GM18858 (cell line): ENCODE results near the gene TREH.
"Not testable (repeated sequence)": the region's sequence is repeated elsewhere in the genome, so short reads cannot be mapped to it uniquely, and the experiment has no call there.

Source experiments
- ATAC-seq: cut with Tn5 transposase; IDR thresholded peaks from one replicate; pipeline ENCODE4 v1.9.1; 2021; ENCODE audit not compliant: unreplicated experiment

TREH gene

GRCh38 chr11:118679483-118679882 lies at the start of gene TREH:
TSS of gene TREH (minus strand) at chr11:118679650. CDS start at chr11:118679627, 23 bp downstream.
- no peak for ATAC-seq

DNA sequence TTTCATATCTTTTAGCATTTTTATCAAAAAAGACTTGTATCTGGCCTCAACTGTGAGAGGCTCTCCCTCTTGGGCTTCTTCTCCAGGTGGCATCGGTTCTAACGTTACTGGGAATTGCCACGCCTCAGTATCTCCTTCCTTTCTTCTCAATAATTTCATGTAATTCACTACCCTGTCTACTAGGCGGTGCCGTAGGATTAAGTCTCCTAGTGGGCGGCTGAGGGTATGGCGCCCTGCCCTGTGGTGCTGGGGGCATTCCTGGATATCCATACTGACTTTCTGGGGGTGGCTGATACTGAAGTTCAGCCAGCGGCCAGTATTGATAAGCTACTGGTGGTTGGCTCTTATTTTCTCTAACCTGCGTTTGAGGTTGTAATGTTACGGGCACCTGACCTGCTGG lies 48.7 kb upstream of the TREH start:
- not testable (repeated sequence) for ATAC-seq

GRCh38 chr11:118727721-118728066 lies 48.2 kb upstream of the TREH start:
- not testable (repeated sequence) for ATAC-seq

DNA sequence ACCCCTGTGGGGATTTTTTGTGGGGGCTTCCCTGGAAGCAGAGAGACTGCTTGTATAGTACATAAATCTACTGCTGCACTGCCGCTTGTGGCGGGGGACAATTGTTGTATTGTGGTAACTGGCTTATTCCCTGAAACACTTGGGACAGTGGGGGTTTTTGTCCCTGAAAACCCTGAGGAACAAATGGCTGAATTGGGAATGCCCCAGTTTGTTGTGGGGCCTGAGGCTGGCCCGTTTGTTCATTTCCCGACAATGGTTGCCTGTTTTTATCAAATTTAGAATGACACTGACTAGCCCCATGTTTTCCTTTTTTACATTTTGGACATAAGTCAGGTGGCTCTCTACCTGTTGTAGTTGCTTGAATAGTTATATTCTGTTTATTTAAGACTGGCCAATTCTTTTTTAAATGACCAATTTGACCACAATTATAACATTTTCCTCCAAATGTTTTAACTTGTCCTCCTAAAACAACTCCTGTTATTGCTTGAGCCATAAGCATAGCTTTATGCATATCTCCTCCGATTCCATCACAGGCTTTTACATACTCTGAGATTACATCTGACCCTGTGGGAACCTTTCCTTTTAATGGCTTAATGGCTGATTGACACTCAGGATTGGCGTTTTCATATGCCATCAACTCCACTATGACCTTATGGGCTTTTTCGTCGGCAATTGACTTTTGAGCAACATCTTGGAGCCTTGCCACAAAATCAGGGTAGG lies 47.7 kb upstream of the TREH start:
- ATAC-seq, result not testable (repeated sequence)

- not testable (repeated sequence) for ATAC-seq
These were observed 42.1 kb upstream of the TREH start for GRCh38 chr11:118721478-118722015.

- not testable (repeated sequence) for ATAC-seq
These were observed 41.3 kb upstream of the TREH start for GRCh38 chr11:118720740-118721139.

DNA sequence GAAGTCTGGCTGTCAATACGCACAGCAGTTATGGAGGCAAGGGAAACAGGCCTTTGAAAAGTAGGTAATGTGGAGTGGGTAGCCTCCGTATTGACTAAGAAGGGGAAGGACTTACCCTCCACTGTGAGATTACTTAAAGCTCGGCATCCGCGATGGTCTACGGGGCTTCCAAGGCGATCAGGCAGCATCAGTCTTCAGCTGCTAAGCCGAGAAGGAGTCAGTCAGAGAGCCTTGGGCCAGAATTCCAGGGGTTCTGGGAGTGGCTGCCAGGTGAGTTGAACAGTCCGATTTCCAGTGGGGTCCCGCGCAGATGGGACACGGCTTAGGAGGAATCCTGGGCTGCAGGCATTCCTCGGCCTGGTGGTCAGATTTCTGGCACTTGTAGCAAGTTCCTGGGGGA lies 40.6 kb upstream of the TREH start:
- not testable (repeated sequence) for ATAC-seq

- not testable (repeated sequence) for ATAC-seq
These were observed 39.1 kb upstream of the TREH start for GRCh38 chr11:118718562-118718961.

DNA sequence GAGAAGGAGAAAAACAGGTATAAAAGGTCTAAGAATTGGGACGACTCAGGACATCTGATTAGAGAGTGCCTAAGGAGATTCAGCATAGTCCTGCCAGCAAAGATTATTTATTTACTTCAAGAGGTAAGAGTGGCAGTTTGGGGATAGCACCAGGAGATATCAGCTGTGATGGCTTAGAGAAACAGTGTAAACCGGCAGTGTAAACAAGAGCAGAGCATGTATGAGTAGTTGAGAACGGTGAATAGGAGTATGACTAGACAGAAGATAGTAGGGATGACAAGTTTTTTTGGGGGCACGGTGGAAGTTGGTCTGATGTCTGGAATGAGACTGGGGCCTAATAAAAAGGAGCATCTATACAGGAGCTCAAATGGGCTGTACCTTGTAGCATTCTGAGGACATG lies 38.3 kb upstream of the TREH start:
- ATAC-seq, result not testable (repeated sequence)

DNA sequence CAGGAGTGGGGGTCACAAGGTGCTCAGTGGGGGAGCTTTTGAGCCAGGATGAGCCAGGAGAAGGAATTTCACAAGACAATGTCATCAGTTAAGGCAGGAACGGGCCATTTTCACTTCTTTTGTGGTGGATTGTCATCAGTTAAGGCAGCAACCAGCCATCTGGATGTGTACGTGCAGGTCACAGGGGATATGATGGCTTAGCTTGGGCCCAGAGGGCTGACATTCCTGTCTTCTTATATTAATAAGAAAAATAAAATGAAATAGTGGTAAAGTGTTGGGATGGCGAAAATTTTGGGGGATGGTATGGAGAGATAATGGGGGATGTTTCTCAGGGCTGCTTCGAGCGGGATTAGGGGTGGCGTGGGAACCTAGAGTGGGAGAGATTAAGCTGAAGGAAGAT lies 37.8 kb upstream of the TREH start:
- not testable (repeated sequence) for ATAC-seq

- no peak for ATAC-seq
These were observed 36.4 kb upstream of the TREH start for GRCh38 chr11:118715837-118716260.

- ATAC-seq, result no peak
These were observed 35.9 kb upstream of the TREH start for GRCh38 chr11:118715245-118715831.

GRCh38 chr11:118714816-118715215 lies 35.4 kb upstream of the TREH start:
- no peak for ATAC-seq

DNA sequence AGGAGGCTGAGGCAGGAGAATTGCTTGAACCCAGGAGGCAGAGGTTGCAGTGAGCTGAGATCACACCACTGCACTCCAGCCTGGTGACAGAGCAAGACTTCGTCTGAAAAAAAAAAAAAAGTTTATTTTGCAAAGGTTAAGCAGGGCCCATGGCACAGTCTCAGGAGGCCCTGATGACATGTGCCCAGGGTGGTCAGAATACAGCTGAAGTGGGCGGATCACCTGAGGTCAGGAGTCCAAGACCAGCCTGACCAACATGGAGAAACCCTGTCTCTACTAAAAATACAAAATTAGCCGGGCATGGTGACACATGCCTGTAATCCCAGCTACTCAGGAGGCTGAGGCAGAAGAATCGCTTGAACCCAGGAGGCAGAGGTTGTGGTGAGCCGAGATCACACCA lies 35.0 kb upstream of the TREH start:
- ATAC-seq, result not testable (repeated sequence)

DNA sequence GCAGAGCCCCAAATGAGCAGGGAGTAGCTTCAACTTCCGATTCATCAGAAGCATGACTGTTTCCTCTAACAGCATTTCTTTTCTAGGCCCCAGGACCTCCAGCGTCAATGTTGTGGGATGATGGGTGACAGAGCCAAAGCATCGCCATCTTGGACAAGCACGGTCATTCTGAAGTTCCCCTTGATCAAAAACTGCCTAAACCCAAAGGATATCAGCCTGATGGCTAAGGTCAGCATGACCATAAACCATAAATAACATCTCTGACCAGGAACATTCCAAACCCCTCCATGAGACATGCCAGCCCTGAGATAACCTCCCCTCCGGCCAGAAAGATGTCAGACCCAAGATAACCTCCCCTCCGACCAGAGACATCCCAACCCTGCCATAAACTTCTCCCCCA lies 28.8 kb upstream of the TREH start:
- ATAC-seq, result no peak

GRCh38 chr11:118706546-118706825 lies 27.0 kb upstream of the TREH start:
- no peak for ATAC-seq

DNA sequence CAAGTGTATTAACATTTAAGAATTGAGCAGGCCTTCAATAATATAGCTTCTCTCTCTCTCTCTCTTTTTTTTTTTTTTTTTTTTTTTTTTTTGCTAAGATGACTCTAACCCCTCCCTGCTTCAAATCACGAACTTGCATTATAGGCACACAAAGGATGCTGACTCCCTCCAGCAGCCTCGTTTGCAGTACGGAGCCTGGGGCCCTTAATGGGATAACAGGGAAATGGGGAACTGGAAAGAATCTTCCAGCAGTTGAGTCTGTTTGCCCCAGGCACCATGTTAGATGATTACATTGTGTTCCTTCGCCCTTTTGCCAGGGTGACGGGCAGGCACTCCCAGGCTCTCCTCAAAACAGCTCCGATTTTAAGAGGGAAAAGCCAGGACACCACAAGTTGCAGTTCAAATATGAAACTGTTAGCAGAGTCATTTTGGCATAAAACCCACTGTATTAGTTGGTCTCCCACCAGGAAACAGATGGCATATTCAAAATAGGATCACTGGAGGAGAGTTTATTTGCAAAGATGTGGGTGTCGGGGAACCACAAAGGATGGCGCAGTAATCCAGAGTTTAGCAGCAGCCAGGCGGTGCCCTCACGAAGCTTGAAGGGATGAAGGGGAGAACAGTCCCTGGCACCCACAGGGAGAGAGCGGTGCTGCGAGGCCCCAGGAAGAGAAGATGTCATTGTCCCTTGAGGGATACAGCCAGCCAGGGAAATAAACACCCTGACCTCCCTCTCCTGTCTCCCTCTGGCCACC lies 26.5 kb upstream of the TREH start:
- ATAC-seq, result no peak

DNA sequence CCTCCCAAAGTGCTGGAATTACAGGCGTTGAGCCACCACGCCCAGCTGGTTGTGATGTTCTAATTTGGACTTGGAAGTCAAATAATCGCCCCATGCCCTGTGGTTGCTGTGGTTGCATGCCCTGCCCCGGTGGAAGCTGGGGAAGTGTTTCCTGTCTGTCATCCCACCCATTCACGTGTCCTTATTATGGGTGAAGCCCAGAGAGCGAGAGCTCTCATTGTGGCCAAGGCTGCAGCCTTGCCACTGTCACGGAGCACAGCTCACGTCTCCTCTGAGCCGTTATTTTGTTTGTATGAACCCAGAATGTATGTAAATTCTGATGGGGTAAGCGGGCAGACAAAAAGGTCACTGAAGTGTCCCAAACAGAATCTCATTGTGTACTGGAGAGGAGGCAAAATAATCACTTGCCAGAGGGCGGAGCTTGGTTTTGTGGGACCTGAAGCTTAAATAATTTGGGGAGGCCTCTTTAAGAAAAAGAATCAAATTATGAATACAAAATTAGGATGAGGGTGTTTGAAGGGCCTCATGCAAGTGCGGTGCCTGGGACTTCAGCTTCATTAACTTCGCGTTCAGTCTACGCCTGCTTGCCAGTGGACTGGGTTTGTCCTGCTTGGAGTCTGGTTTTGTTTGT lies 25.8 kb upstream of the TREH start:
- ATAC-seq, result no peak

DNA sequence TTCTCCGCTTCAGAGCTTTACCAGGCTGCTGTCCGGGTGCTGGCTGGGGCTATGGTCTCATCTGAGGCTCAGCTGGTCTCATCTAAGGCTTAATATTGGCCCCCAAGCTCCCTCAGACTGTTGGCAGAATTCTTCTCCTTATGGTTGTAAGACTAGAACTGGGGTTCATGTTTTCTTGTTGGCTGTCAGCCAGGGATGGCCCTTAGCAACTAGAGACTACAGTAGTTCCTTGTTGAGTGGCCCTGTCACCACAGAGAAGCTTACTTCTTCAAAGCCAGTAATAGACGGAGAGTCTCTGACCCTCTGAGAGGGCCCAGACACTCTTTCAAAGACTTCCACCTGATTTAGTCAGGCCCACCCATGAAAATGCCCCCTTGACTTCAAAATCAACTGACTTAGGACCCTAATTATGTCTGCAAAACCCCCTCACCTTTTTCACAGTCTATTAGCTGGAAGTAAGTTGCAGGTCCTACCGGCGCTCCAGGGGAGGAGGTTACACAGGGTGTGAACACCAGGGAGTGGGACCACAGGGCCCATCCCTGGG lies 24.2 kb upstream of the TREH start:
- no peak for ATAC-seq

- ATAC-seq, result no peak
These were observed 20.2 kb upstream of the TREH start for GRCh38 chr11:118699506-118700220.

DNA sequence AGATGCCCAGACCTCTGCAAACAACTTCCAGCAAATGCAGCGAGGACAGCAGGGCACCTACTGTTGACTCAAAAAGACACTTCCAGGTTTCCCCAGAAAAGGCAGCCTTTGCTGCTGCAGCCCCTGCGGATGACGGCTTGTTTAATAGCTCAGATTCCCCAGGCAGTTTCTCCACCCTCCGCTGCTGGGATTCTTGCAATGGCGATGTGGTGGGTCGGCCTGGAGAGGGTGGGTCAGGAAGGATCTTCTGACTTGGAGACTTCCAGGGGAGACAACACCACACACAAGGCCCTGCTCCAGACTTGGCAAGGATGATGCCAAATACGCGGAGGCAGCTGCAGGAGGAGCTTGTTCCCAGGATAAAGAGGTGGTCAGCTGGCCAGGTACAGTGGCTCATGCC lies 17.9 kb upstream of the TREH start:
- ATAC-seq, result no peak
